ENCODE measurements around the gene TSSK1B. TPM values are rescaled to one million over a fixed set of nuclear protein-coding genes. Genes with fewer than 3 reads are reported as not detected.
"Not testable (repeated sequence)": the region's sequence is repeated elsewhere in the genome, so short reads cannot be mapped to it uniquely, and the experiment has no call there.

TSSK1B gene
- under 1 TPM in 1 of 5 donors, not detected in 4; 0.07 TPM for polyA plus RNA-seq (ENCODE audit: insufficient read depth in 1 of 5, insufficient read length in 5 of 5, low replicate concordance in 1 of 5)
- long read RNA-seq, donor 1, result 0 reads
- long read RNA-seq, donor 2, result 0 reads
- long read RNA-seq, donor 3, partial matches to known transcripts, result 0 of 1 reads
- long read RNA-seq, donor 3, other reads (novel, unspliced or antisense), result 0 of 1 reads
- long read RNA-seq, donor 4, result 0 reads
- long read RNA-seq, donor 5, result 0 reads
- long read RNA-seq, donor 6, result 0 reads
- long read RNA-seq, donor 7, result 0 reads
- long read RNA-seq, donor 8, result 0 reads

GRCh38 chr5:113434889-113435288 lies at the start of gene TSSK1B:
Gene TSSK1B (minus strand): TSS chr5:113434989. CDS start chr5:113434839, 150 bp downstream.
- DNase-seq, result no peak

GRCh38 chr5:113480243-113480642 lies 45.5 kb upstream of the TSSK1B start:
- DNase-seq, result no peak

- no peak for DNase-seq
Observed at GRCh38 chr5:113478691-113479090, 43.9 kb upstream of the TSSK1B start.

GRCh38 chr5:113474100-113474728 lies 39.4 kb upstream of the TSSK1B start:
- DNase-seq, result no peak

GRCh38 chr5:113463032-113463431 lies 28.2 kb upstream of the TSSK1B start:
- no peak for DNase-seq

- not testable (repeated sequence) for DNase-seq
Observed at GRCh38 chr5:113457106-113457505, 22.3 kb upstream of the TSSK1B start.

GRCh38 chr5:113452941-113453340 lies 18.2 kb upstream of the TSSK1B start:
- DNase-seq, result no peak

GRCh38 chr5:113451797-113452196 lies 17.0 kb upstream of the TSSK1B start:
- no peak for DNase-seq

- no peak for DNase-seq
Observed at GRCh38 chr5:113450929-113451328, 16.1 kb upstream of the TSSK1B start.

GRCh38 chr5:113450462-113450861 lies 15.7 kb upstream of the TSSK1B start:
- no peak for DNase-seq

- no peak for DNase-seq
Observed at GRCh38 chr5:113448252-113448651, 13.5 kb upstream of the TSSK1B start.

- DNase-seq, result peak; percentile 55 to 57
Observed at GRCh38 chr5:113447498-113448050, 12.8 kb upstream of the TSSK1B start.

- no peak for DNase-seq
Observed at GRCh38 chr5:113446358-113446927, 11.7 kb upstream of the TSSK1B start.

- DNase-seq, result no peak
Observed at GRCh38 chr5:113437111-113437510, 2.3 kb upstream of the TSSK1B start.

GRCh38 chr5:113435575-113435974 lies 786 bp upstream of the TSSK1B start:
- DNase-seq, result no peak

GRCh38 chr5:113433862-113434612 lies 752 bp downstream of the TSSK1B start:
- DNase-seq, result no peak

- no peak for DNase-seq
Observed at GRCh38 chr5:113433071-113433470, 1.7 kb downstream of the TSSK1B start.

- no peak for DNase-seq
Observed at GRCh38 chr5:113427871-113428574, 6.8 kb downstream of the TSSK1B start.

GRCh38 chr5:113425909-113426308 lies 8.9 kb downstream of the TSSK1B start:
- no peak for DNase-seq

- DNase-seq, result no peak
Observed at GRCh38 chr5:113421693-113422092, 13.1 kb downstream of the TSSK1B start.

GRCh38 chr5:113405530-113405929 lies 29.3 kb downstream of the TSSK1B start:
- no peak for DNase-seq

Data from right lung (tissue), 10 donors.